CD4-positive, alpha-beta T cell (primary cell): ENCODE results near the gene C2orf74. TPM values are rescaled to one million over a fixed set of nuclear protein-coding genes. Genes with fewer than 3 reads are reported as not detected.

Source experiments
- ATAC-seq: fragments of 200-7000 bp; cut with Tn5 transposase; one replicate; pipeline ENCODE4 v1.10.0; 2022; ENCODE audit warnings: mild to moderate bottlenecking; ENCODE audit not compliant: poor library complexity
- CTCF ChIA-PET: fragments of 350-600 bp; sonication (Branson Sonifier 250); formaldehyde crosslinking; loops from one replicate; lab custom pipeline; 2021; ENCODE audit warnings: antibody characterized with exemption, inconsistent platforms; lab: Charles Lee
- POLR2A ChIA-PET: fragments of 350-600 bp; sonication (Branson Sonifier 250); formaldehyde crosslinking; loops from one replicate; lab custom pipeline; 2021; ENCODE audit warnings: antibody characterized with exemption, inconsistent platforms; lab: Charles Lee
- DNase-seq, 14 experiments: peaks; one replicate each; pipeline ENCODE4 v3.0.0-alpha.2; 2013 to 2020; ENCODE audit warnings: mixed read lengths in 2 of 14
- H3K27ac ChIP-seq, 2 donors: one replicate each; pipeline versions ENCODE4 v1.5.1 to v1.7.0; 2013; ENCODE audit warnings: low read length in 2 of 2, low read depth in 1 of 2, mild to moderate bottlenecking in 1 of 2
- H3K27me3 ChIP-seq, 2 experiments: 1 replicate in 1 of 2; 2 replicates in 1 of 2; pipeline versions ENCODE4 v1.6.1 to v1.7.0; 2013; ENCODE audit warnings: low read length in 2 of 2, control low read depth in 1 of 2, mild to moderate bottlenecking in 1 of 2, moderate library complexity in 1 of 2; ENCODE audit not compliant: insufficient read depth in 2 of 2, control insufficient read depth in 1 of 2
- H3K36me3 ChIP-seq: one replicate; pipeline ENCODE4 v1.6.1; 2013; ENCODE audit warnings: low read length, control low read depth; ENCODE audit not compliant: insufficient read depth
- H3K4me1 ChIP-seq: one replicate; pipeline ENCODE4 v1.6.1; 2013; ENCODE audit warnings: low read length, control low read depth; ENCODE audit not compliant: insufficient read depth
- H3K4me3 ChIP-seq: one replicate; pipeline ENCODE4 v1.5.1; 2013; ENCODE audit warnings: mild to moderate bottlenecking, low read length, moderate library complexity
- H3K9me3 ChIP-seq, 2 experiments: 1 replicate in 1 of 2; 2 replicates in 1 of 2; pipeline versions ENCODE4 v1.6.1 to v1.7.0; 2013; ENCODE audit warnings: low read length in 2 of 2, mild to moderate bottlenecking in 2 of 2, control low read depth in 1 of 2, moderate library complexity in 1 of 2; ENCODE audit not compliant: control insufficient read depth in 1 of 2, insufficient read depth in 1 of 2
- H3K27ac Mint-ChIP-seq: one replicate; pipeline ENCODE4 v1.8.0; 2020; ENCODE audit warnings: mixed read lengths
- H3K27me3 Mint-ChIP-seq: one replicate; pipeline ENCODE4 v1.8.0; 2021; ENCODE audit warnings: mixed read lengths
- H3K36me3 Mint-ChIP-seq: one replicate; pipeline ENCODE4 v1.8.0; 2021; ENCODE audit warnings: low read depth, mixed read lengths
- H3K4me1 Mint-ChIP-seq: one replicate; pipeline ENCODE4 v1.8.0; 2021; ENCODE audit warnings: low read depth, mixed read lengths
- H3K4me3 Mint-ChIP-seq: one replicate; pipeline ENCODE4 v1.8.0; 2020; ENCODE audit warnings: mild to moderate bottlenecking, mixed read lengths
- H3K9me3 Mint-ChIP-seq: one replicate; pipeline ENCODE4 v1.8.0; 2020; ENCODE audit warnings: mixed read lengths
- CTCF ChIP-seq: fragments of 200-600 bp; IDR thresholded peaks from one replicate; pipeline ENCODE4 v1.8.0; 2022; ENCODE audit warnings: antibody characterized with exemption, mild to moderate bottlenecking
- intact Hi-C, 2 experiments: fragments of 100-400 bp; cut with DNase I in 1 of 2; cut with micrococcal nuclease in 1 of 2; formaldehyde crosslinking; loops; one replicate each; pipeline versions ENCODE4 v1.15.1 to v1.9.0; 2023 to 2025; cut with DNase I, micrococcal nuclease
- total RNA-seq, 174 experiments: library from RNA in 2 of 174; stranded (reverse) in 2 of 174; gene quantifications; one replicate each; pipeline ENCODE4 v1.2.3 and lab custom pipeline; 2021 to 2026

C2orf74 gene
- total RNA-seq, 2 experiments from 2014 or later, result 1.7 to 2.0 TPM

GRCh38 chr2:61134141-61134540 lies 27.8 kb upstream of the C2orf74 start:
- H3K27ac Mint-ChIP-seq, result no peak overlapping the region
- no peak for DNase-seq
- TF ChIP-seq CTCF, result no peak
- H3K36me3 Mint-ChIP-seq, result no peaks in the 10 kb centered on the region
- no peaks in the 10 kb centered on the region for H3K4me1 Mint-ChIP-seq
- H3K27me3 ChIP-seq, result no peaks in the 10 kb centered on the region
- H3K27me3 Mint-ChIP-seq, result no peaks in the 10 kb centered on the region
- H3K4me3 Mint-ChIP-seq, result no peak overlapping the region
- no peak for ATAC-seq
- H3K4me3 ChIP-seq, result no peak overlapping the region
- POLR2A ChIA-PET, result interaction anchor here (1.8 kb wide), 1 partner anchor 11 kb away, joined by 5 read pairs; no protein-coding TSS in a partner anchor
- no peaks in the 10 kb centered on the region for H3K9me3 Mint-ChIP-seq
- H3K9me3 ChIP-seq, result peaks cover 0 to under 1% of the 10 kb centered on the region in 2 experiments
- H3K4me1 ChIP-seq, result no peaks in the 10 kb centered on the region
- no peaks in the 10 kb centered on the region for H3K36me3 ChIP-seq
- intact Hi-C loops, result loop anchor here in 1 of 2 experiments (10.0 kb wide), 2 partner anchors 521 to 661 kb away; no protein-coding TSS in a partner anchor
- CTCF ChIA-PET, result no interaction called here
- H3K27ac ChIP-seq, result no peak overlapping the region

GRCh38 chr2:61135510-61135909 lies 26.5 kb upstream of the C2orf74 start:
- Mint-ChIP-seq H3K4me1 (no peaks in the 10 kb centered on the region), H3K9me3 (no peaks in the 10 kb centered on the region), H3K4me3 (no peak overlapping the region), H3K27me3 (no peaks in the 10 kb centered on the region), H3K36me3 (no peaks in the 10 kb centered on the region), H3K27ac (no peak overlapping the region)
- ChIA-PET CTCF (interaction anchor here (0.5 to 1.1 kb wide), 3 partner anchors 10 to 586 kb away, joined by 3 to 5 read pairs (median 3); no protein-coding TSS in a partner anchor), POLR2A (interaction anchor here (0.7 to 1.8 kb wide), 3 partner anchors 9 to 150 kb away, joined by 3 to 8 read pairs (median 5); no protein-coding TSS in a partner anchor)
- no peaks in the 10 kb centered on the region for H3K27me3 ChIP-seq
- H3K4me1 ChIP-seq, result no peaks in the 10 kb centered on the region
- intact Hi-C loops, result loop anchor here in 1 of 2 experiments (10.0 kb wide), 2 partner anchors 519 to 659 kb away; no protein-coding TSS in a partner anchor
- peak in 4 of 14 experiments; percentile 13 to 36 (median 34) for DNase-seq
- no peak for ATAC-seq
- peak; percentile 59 for TF ChIP-seq CTCF
- H3K27ac ChIP-seq, result no peak overlapping the region
- H3K9me3 ChIP-seq, result no peaks in the 10 kb centered on the region
- H3K36me3 ChIP-seq, result no peaks in the 10 kb centered on the region
- H3K4me3 ChIP-seq, result no peak overlapping the region

GRCh38 chr2:61138859-61139258 lies 23.1 kb upstream of the C2orf74 start:
- DNase-seq, result no peak
- ATAC-seq, result no peak
- H3K27me3 ChIP-seq, result no peaks in the 10 kb centered on the region
- intact Hi-C loops, result loop anchor here in 1 of 2 experiments (10.0 kb wide), 2 partner anchors 516 to 656 kb away; no protein-coding TSS in a partner anchor
- ChIA-PET POLR2A (no interaction called here), CTCF (no interaction called here)
- no peak overlapping the region for H3K4me3 ChIP-seq
- H3K36me3 ChIP-seq, result no peaks in the 10 kb centered on the region
- no peaks in the 10 kb centered on the region for H3K4me1 ChIP-seq
- H3K4me3 Mint-ChIP-seq, result no peak overlapping the region
- H3K27me3 Mint-ChIP-seq, result no peaks in the 10 kb centered on the region
- TF ChIP-seq CTCF, result no peak
- no peak overlapping the region for H3K27ac Mint-ChIP-seq
- H3K9me3 ChIP-seq, result no peaks in the 10 kb centered on the region
- no peaks in the 10 kb centered on the region for H3K4me1 Mint-ChIP-seq
- no peaks in the 10 kb centered on the region for H3K36me3 Mint-ChIP-seq
- H3K27ac ChIP-seq, result no peak overlapping the region
- H3K9me3 Mint-ChIP-seq, result no peaks in the 10 kb centered on the region
